Ammon's horn (tissue), 1 donor: ENCODE data around the gene EXD3.

Source experiments
- DNase-seq: peaks from one replicate; pipeline ENCODE4 v3.0.0-alpha.2; 2016; ENCODE audit warnings: low spot score

Gene EXD3

GRCh38 chr9:137306066-137306849 lies 116.7 kb downstream of the EXD3 start:
- DNase-seq, result no peak

GRCh38 chr9:137305798-137306065 lies 117.2 kb downstream of the EXD3 start:
- DNase-seq, result no peak

- no peak for DNase-seq
Observed at GRCh38 chr9:137305060-137305797, 117.7 kb downstream of the EXD3 start.

- no peak for DNase-seq
Observed at GRCh38 chr9:137304383-137305059, 118.4 kb downstream of the EXD3 start.

- no peak for DNase-seq
Observed at GRCh38 chr9:137303893-137304382, 119.0 kb downstream of the EXD3 start.

GRCh38 chr9:137303151-137303892 lies 119.6 kb downstream of the EXD3 start:
- DNase-seq, result no peak

GRCh38 chr9:137302449-137303150 lies 120.4 kb downstream of the EXD3 start:
- no peak for DNase-seq

GRCh38 chr9:137302118-137302448 lies 120.9 kb downstream of the EXD3 start, which contains the start of gene NRARP:
NRARP (minus strand) TSS chr9:137302271; CDS start chr9:137301928, 343 bp downstream.
- DNase-seq, result peak; percentile 85

GRCh38 chr9:137301081-137301947 lies 121.6 kb downstream of the EXD3 start:
- no peak for DNase-seq

GRCh38 chr9:137300567-137301080 lies 122.3 kb downstream of the EXD3 start:
- no peak for DNase-seq

- no peak for DNase-seq
Observed at GRCh38 chr9:137299938-137300337, 123.0 kb downstream of the EXD3 start.

- DNase-seq, result no peak
Observed at GRCh38 chr9:137299203-137299565, 123.8 kb downstream of the EXD3 start.

- no peak for DNase-seq
Observed at GRCh38 chr9:137298401-137299202, 124.4 kb downstream of the EXD3 start.

- DNase-seq, result no peak
Observed at GRCh38 chr9:137297966-137298365, 125.0 kb downstream of the EXD3 start.

GRCh38 chr9:137296670-137297664 lies 126.0 kb downstream of the EXD3 start:
- DNase-seq, result no peak

GRCh38 chr9:137295849-137296669 lies 126.9 kb downstream of the EXD3 start:
- no peak for DNase-seq

- DNase-seq, result no peak
Observed at GRCh38 chr9:137295238-137295811, 127.6 kb downstream of the EXD3 start.
